ENCODE data around the gene EFHD1.

EFHD1 gene

DNA sequence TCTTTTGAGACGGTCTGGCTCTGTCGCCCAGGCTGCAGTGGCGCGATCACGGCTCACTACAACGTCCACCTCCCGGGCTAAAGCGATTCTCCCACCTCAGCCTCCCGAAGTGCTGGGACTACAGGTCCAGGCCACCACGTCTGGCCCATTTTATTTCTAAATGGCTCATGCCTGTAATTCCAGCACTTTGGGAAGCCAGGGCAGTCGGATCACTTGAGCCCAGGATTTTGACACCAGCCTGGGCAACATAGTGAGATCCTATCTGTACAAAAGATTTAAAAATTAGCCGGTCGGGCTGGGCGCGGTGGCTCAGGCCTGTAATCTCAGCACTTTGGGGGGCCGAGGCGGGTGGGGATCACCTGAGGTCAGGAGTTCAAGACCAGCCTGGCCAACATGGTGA, 26.4 kb upstream of the EFHD1 start:
- H3K4me3 ChIP-seq (ENCODE audit: low read depth, low read length) = no peak overlapping the region
- TF ChIP-seq, protein P1, sequence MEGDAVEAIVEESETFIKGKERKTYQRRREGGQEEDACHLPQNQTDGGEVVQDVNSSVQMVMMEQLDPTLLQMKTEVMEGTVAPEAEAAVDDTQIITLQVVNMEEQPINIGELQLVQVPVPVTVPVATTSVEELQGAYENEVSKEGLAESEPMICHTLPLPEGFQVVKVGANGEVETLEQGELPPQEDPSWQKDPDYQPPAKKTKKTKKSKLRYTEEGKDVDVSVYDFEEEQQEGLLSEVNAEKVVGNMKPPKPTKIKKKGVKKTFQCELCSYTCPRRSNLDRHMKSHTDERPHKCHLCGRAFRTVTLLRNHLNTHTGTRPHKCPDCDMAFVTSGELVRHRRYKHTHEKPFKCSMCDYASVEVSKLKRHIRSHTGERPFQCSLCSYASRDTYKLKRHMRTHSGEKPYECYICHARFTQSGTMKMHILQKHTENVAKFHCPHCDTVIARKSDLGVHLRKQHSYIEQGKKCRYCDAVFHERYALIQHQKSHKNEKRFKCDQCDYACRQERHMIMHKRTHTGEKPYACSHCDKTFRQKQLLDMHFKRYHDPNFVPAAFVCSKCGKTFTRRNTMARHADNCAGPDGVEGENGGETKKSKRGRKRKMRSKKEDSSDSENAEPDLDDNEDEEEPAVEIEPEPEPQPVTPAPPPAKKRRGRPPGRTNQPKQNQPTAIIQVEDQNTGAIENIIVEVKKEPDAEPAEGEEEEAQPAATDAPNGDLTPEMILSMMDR (IDR thresholded peaks at IDR 0.05; ENCODE audit: low read depth, low read length) = no peak

DNA sequence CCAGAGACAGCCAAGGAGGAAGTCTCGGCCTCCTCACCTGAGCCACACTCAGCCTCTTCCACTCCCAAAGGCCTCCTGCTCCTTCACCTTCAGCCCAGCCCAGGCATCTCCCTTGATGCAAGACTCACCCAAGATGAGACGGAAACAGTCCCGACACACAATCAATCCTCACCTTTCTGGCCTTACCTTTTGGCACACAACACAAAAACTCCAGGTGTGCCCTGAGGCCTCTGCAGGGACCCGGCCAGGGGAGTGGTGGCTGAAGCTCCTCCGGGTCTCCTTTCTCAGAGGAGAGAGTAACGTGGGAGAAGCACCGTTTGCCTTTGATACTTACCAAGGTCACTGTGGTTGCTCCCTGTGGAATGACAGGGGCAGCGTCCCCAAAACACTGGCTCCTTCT, 23.8 kb upstream of the EFHD1 start:
- H3K4me3 ChIP-seq (ENCODE audit: low read depth, low read length) = no peak overlapping the region
- TF ChIP-seq, protein P1 (IDR thresholded peaks at IDR 0.05; ENCODE audit: low read depth, low read length) = no peak

DNA sequence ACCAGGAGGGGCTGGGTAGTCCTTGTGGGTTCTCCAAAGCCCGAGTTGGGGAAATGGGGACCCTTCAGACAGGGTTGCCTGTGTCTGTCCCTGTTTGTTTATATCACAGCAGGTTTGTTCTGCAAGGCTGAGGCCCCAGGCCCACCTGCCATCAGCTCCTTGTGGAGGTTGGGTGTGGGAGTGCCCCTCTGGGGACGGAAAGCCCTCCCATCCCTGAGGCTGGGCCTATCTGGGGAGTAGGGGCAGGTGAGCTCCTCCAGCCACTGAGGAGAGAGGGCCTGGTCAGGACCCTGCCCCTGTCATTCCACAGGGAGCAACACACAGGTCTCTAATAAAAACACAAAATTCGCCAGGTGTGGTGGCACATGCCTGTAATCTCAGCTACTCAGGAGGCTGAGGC, 23.3 kb upstream of the EFHD1 start:
- TF ChIP-seq, protein P1 (IDR thresholded peaks at IDR 0.05; ENCODE audit: low read depth, low read length) = no peak
- no peak overlapping the region for H3K4me3 ChIP-seq (ENCODE audit: low read depth, low read length)

DNA sequence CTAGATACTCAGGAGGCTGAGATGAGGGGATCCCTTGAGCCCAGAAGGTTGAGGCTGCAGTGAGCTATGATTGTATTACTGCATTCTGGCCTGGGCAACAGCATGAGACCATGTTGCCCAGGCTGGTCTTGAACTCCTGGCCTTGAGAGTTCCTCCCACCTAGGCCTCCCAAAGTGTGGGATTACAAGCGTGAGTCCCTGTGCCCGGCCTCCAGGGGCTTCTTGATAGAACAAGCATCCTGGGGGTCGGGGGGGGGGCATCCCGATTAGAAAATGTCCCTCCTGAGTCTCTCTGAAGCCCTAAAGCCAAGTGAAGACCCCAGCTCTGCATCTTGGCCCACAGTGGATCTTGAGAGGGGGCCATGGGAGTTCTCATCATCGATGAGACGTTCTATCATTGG, 22.3 kb upstream of the EFHD1 start:
- TF ChIP-seq, protein P1 (IDR thresholded peaks at IDR 0.05; ENCODE audit: low read depth, low read length) = no peak
- no peak overlapping the region for H3K4me3 ChIP-seq (ENCODE audit: low read depth, low read length)

DNA sequence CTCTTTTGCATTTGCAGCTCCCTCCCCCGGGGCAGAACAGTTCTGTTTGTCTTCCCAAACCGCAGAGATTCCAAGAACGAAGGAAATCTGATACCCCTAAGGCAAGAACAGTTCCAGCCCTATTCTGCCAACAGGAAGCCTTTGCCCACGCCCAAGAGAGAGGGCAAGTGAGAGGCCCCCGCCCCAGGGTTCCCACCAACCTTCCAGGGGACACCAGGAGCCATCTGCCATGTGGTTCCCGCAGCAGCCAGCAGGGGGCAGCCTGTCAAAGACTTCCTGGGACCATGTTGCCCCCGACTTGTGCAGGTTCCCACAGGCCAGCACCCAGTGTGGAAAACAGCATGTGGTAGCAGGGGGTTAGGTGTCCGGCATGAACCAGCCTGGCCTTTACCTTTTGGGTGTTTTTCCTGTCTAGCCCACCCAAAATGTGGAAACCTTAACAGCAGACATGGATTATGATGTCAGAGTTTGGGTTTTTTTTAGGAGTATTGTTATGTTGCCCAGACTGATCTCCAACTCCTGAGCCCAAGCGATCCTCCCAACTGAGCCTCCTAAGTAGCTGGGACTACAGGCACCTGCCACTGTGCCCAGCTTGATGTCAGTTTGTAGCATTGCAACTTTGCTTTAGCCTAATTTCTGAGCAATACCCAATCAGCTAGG, 21.7 kb upstream of the EFHD1 start:
- TF ChIP-seq, protein P1 (IDR thresholded peaks at IDR 0.05; ENCODE audit: low read depth, low read length) = peak; percentile 83
- no peak overlapping the region for H3K4me3 ChIP-seq (ENCODE audit: low read depth, low read length)

DNA sequence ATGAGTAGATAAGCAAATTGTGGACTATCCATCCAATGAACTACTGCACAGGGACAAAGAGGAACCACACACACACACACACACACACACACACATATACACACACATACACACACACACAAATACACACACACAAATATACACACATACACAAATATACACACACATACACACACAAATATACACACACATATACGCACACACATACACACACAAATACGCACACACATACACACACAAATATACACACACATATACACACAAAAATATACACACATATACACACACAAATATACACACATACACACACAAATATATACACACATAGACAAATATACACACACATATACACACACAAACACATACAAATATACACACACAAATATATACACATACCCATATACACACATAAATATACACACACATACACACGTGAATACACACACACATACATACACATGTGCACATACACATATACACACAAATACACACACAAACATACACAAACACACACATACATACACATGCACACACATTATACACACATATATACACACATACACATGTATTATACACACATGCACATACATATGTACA, 19.8 kb upstream of the EFHD1 start:
- no peak overlapping the region for H3K4me3 ChIP-seq (ENCODE audit: low read depth, low read length)
- TF ChIP-seq, protein P1 (IDR thresholded peaks at IDR 0.05; ENCODE audit: low read depth, low read length) = no peak

DNA sequence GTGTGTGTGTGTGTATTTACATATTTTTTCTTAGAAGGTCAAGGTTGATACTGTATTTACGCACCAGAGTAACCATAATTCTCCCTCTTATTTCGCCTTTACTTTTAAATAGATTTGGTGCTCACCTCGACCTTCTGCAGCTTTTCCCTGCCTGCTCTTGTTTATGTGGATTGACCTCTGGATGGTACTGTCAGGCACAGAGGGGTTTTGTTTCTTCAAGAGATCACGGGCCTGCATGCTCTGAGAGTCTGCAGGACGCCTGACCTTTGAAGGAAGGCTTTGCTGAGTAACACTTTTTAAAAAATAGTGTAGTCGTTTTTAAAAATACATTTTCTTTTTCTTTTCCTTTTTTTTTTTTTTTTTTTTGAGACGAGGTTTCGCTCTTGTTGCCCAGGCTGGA, 18.1 kb upstream of the EFHD1 start:
- no peak overlapping the region for H3K4me3 ChIP-seq (ENCODE audit: low read depth, low read length)
- TF ChIP-seq, protein P1 (IDR thresholded peaks at IDR 0.05; ENCODE audit: low read depth, low read length) = no peak
